ENCODE measurements around the gene SUGP2. TPM values are rescaled to one million over a fixed set of nuclear protein-coding genes. Genes with fewer than 3 reads are reported as not detected.

SUGP2 gene
- total and polyA plus RNA-seq, 2 experiments from 2014 or later, result 102 to 109 TPM

- no peak for DNase-seq (ENCODE audit: low spot score)
- no peaks in the 10 kb centered on the region; the same call in 1 of the 2 replicates for H4K20me1 ChIP-seq (replicated peaks; ENCODE audit: insufficient read depth)
- H3K4me2 ChIP-seq, result no peak overlapping the region
- Mint-ChIP-seq H3K27ac (no peak overlapping the region), H3K36me3 (ENCODE audit: low read depth) (no peaks in the 10 kb centered on the region), H3K4me3 (no peak overlapping the region), H3K9me3 (no peaks in the 10 kb centered on the region), H3K4me1 (no peaks in the 10 kb centered on the region), H3K27me3 (ENCODE audit: insufficient read depth, low read depth, poor library complexity) (peaks cover 31% of the 10 kb centered on the region)
- no peak for ATAC-seq
- no peaks in the 10 kb centered on the region for H3K36me3 ChIP-seq (ENCODE audit: insufficient read depth)
- H3K4me1 ChIP-seq (ENCODE audit: insufficient read depth), result no peaks in the 10 kb centered on the region
- peaks cover 29% of the 10 kb centered on the region for H3K27me3 ChIP-seq (ENCODE audit: insufficient read depth)
- TF ChIP-seq EZH2phosphoT487 (IDR thresholded peaks at IDR 0.05; ENCODE audit: unreplicated experiment), result no peak
- no peak for TF ChIP-seq JUNB (IDR thresholded peaks at IDR 0.05; ENCODE audit: unreplicated experiment)
- TF ChIP-seq REST (IDR thresholded peaks at IDR 0.05; ENCODE audit: unreplicated experiment), result no peak
- TF ChIP-seq POLR2AphosphoS5 (IDR thresholded peaks at IDR 0.05; ENCODE audit: low read depth), result no peak
- TF ChIP-seq EZH2 (IDR thresholded peaks at IDR 0.05; ENCODE audit: low read depth, unreplicated experiment), result no peak
- TF ChIP-seq NANOG (IDR thresholded peaks at IDR 0.05; ENCODE audit: borderline replicate concordance), result no peak
- TF ChIP-seq ZNF114 (CRISPR knock-in tag; IDR thresholded peaks at IDR 0.05), result no peak
- TF ChIP-seq ETS1 (IDR thresholded peaks at IDR 0.05), result no peak
- no peak for TF ChIP-seq CREB1 (CRISPR knock-in tag; IDR thresholded peaks at IDR 0.05; ENCODE audit: low read depth)
- TF ChIP-seq ZNF462 (CRISPR knock-in tag; IDR thresholded peaks at IDR 0.05), result no peak
- TF ChIP-seq CTCF (conservative IDR thresholded peaks at IDR 0.05; ENCODE audit: low read depth in 2 of 2), result no peak
- TF ChIP-seq ZNF331 (CRISPR knock-in tag; IDR thresholded peaks at IDR 0.05; ENCODE audit: low read depth), result no peak
- no peak for TF ChIP-seq STAT1 (IDR thresholded peaks at IDR 0.05; ENCODE audit: unreplicated experiment)
- H3K27ac ChIP-seq (ENCODE audit: low read depth), result no peak overlapping the region
- H3K9me2 ChIP-seq (ENCODE audit: insufficient read depth), result no peaks in the 10 kb centered on the region
- H3F3A ChIP-seq (replicated peaks; ENCODE audit: low read depth), result no peaks in the 10 kb centered on the region
- H3K4me3 ChIP-seq, result no peak overlapping the region
- H2AFZ ChIP-seq, result no peak overlapping the region
- H3K79me2 ChIP-seq (replicated peaks; ENCODE audit: insufficient read depth), result no peaks in the 10 kb centered on the region
These were observed 38.6 kb upstream of the SUGP2 start for GRCh38 chr19:19071897-19072296.

Data from GM23338 (cell line).